ENCODE measurements around the gene STX18.

The STX18 gene

DNA sequence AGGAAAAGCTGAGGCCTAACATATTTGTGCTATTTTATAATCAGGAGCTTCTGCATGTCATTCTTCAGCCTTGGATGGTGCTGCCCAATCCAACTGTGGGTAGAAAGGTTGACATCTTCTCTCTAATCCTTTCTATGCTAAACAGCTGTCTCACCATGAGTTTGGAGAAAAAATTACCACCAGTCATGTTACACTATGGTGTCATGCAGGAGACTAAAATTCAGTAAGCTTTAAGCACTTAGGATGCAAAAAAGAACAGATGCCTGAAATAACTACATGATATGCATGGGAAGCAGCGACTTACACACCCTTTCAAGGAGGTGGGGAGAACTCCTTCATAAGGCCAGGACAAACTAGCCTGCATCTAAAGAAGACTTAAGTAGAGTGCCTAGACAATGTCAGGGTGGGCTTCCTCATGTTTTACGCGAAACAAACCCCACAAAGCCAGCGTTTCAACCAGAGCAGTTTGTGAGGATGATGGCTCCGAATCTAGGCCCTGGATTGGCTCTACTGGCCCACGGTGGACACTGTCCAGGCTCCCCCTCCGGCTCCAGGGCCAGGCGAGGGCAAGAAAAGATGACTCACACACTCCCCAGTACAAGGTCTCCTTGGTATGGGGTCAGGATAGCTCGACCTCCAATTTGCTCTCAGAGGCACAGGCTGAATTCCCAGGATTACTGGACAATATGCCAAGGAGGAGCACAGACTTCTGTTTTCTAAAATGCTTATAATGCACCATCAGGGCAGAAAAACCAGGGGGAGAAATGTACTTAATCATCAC, 45.1 kb downstream of the STX18 start:
- no peak for DNase-seq
- Histone ChIP-seq H3K27ac (no peak overlapping the region), H3K9me3 (ENCODE audit: severe bottlenecking) (no peaks in the 10 kb centered on the region), H3K4me3 (ENCODE audit: low read depth, low read length) (no peak overlapping the region), H3K36me3 (no peaks in the 10 kb centered on the region), H3K27me3 (ENCODE audit: insufficient read depth, low read depth, severe bottlenecking) (no peaks in the 10 kb centered on the region)
- no peak for TF ChIP-seq CTCF (IDR thresholded peaks at IDR 0.05; ENCODE audit: low read depth, low read length)

DNA sequence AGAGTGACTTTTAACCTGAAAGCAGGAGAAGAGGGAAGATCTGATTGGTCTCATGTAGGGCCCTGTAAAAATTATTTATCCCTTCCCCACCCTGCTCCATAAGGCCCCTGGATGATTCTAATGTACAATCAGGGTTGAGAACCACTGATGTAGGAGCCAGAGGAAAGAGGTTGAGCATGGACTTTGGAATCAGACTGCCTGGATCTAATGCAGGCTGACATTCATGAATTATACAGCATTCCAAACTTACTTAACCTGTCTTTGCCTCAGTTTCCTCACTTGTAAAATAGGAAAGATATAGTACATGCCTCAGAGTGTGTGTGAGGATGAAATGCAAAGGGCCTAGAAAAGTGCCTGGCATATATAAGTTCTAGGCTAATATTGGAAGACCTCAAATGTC, 47.0 kb downstream of the STX18 start:
- Histone ChIP-seq H3K36me3 (no peaks in the 10 kb centered on the region), H3K9me3 (ENCODE audit: severe bottlenecking) (no peaks in the 10 kb centered on the region), H3K4me3 (ENCODE audit: low read depth, low read length) (no peak overlapping the region), H3K27ac (no peak overlapping the region), H3K27me3 (ENCODE audit: insufficient read depth, low read depth, severe bottlenecking) (no peaks in the 10 kb centered on the region)
- DNase-seq: no peak
- no peak for TF ChIP-seq CTCF (IDR thresholded peaks at IDR 0.05; ENCODE audit: low read depth, low read length)

- TF ChIP-seq CTCF (IDR thresholded peaks at IDR 0.05; ENCODE audit: low read depth, low read length): no peak
- Histone ChIP-seq H3K9me3 (ENCODE audit: severe bottlenecking) (no peaks in the 10 kb centered on the region), H3K36me3 (no peaks in the 10 kb centered on the region), H3K4me3 (ENCODE audit: low read depth, low read length) (no peak overlapping the region), H3K27ac (no peak overlapping the region), H3K27me3 (ENCODE audit: insufficient read depth, low read depth, severe bottlenecking) (no peaks in the 10 kb centered on the region)
- no peak for DNase-seq
Measured at GRCh38 chr4:4492161-4492847, 49.5 kb downstream of the STX18 start.

- no peak overlapping the region for H3K4me3 ChIP-seq (ENCODE audit: low read depth, low read length)
- H3K27me3 ChIP-seq (ENCODE audit: insufficient read depth, low read depth, severe bottlenecking): no peaks in the 10 kb centered on the region
- H3K36me3 ChIP-seq: no peaks in the 10 kb centered on the region
- H3K9me3 ChIP-seq (ENCODE audit: severe bottlenecking): no peaks in the 10 kb centered on the region
- TF ChIP-seq CTCF (IDR thresholded peaks at IDR 0.05; ENCODE audit: low read depth, low read length): no peak
- no peak overlapping the region for H3K27ac ChIP-seq
- no peak for DNase-seq
Measured at GRCh38 chr4:4491396-4491893, 50.4 kb downstream of the STX18 start.

DNA sequence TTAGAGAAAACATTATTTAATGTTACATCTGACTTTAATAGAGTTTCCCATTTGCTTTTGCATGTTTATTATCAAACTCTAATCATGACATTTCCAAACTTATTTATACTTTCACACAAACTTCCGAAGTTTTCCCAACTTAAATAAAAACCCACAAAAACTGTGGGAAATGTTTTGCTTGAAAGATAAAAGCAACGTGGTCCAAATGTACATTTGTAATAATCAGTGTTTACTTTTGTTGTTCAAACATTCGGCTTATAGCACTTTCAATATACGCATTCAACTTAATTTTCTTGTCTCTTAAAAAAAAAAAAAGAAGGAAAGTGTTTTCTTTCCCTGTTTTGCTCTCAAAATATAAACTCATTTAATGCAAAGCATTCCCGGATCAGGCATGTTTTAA, 51.0 kb downstream of the STX18 start:
- no peak overlapping the region for H3K27ac ChIP-seq
- no peak for DNase-seq
- H3K9me3 ChIP-seq (ENCODE audit: severe bottlenecking): no peaks in the 10 kb centered on the region
- no peaks in the 10 kb centered on the region for H3K27me3 ChIP-seq (ENCODE audit: insufficient read depth, low read depth, severe bottlenecking)
- no peak for TF ChIP-seq CTCF (IDR thresholded peaks at IDR 0.05; ENCODE audit: low read depth, low read length)
- no peaks in the 10 kb centered on the region for H3K36me3 ChIP-seq
- no peak overlapping the region for H3K4me3 ChIP-seq (ENCODE audit: low read depth, low read length)

Data from WERI-Rb-1 (cell line).